ENCODE results near the gene LYPLA2.
"Not testable (repeated sequence)": the region's sequence is repeated elsewhere in the genome, so short reads cannot be mapped to it uniquely, and the experiment has no call there.

Gene LYPLA2

DNA sequence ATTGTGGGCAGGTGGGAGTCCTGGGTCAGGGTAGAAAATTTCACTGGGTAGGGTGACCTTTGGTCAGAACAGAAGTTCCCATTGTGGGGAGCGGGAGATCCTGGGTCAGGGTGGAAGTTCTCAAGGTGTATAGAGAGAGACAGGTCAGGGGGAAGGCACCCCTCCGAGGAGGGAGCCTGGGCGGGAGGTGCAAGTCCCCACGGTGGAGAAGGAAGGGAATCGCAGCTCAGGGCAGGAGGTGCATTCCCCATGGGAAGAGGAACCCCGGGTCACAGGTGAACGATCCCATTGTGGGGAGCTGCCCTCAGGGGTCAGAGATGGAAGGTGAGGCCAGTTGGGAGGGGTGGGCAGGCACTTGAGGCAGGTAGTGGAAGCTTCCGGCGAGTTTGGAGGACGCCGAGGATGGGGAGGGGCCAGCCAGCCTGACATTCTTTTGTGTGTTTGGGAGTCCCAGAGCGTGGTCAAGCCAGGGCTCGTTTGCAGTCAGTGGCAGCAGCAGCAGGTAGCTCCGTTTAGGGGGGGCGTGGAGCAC lies 637 bp downstream of the LYPLA2 start:
- TF ChIP-seq, protein P1, sequence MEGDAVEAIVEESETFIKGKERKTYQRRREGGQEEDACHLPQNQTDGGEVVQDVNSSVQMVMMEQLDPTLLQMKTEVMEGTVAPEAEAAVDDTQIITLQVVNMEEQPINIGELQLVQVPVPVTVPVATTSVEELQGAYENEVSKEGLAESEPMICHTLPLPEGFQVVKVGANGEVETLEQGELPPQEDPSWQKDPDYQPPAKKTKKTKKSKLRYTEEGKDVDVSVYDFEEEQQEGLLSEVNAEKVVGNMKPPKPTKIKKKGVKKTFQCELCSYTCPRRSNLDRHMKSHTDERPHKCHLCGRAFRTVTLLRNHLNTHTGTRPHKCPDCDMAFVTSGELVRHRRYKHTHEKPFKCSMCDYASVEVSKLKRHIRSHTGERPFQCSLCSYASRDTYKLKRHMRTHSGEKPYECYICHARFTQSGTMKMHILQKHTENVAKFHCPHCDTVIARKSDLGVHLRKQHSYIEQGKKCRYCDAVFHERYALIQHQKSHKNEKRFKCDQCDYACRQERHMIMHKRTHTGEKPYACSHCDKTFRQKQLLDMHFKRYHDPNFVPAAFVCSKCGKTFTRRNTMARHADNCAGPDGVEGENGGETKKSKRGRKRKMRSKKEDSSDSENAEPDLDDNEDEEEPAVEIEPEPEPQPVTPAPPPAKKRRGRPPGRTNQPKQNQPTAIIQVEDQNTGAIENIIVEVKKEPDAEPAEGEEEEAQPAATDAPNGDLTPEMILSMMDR (IDR thresholded peaks at IDR 0.05; ENCODE audit: low read depth, low read length), result no peak
- DNase-seq (ENCODE audit: low read depth in 2 of 2), result peak; percentile 18 to 32
- H3K4me3 ChIP-seq (replicated peaks in 1 of 2; ENCODE audit: low read depth in 2 of 2, low read length in 2 of 2), result peak overlapping the region; percentile 88 to 90

- peak overlapping the region; percentile 88 to 90 for H3K4me3 ChIP-seq (replicated peaks in 1 of 2; ENCODE audit: low read depth in 2 of 2, low read length in 2 of 2)
- no peak for DNase-seq (ENCODE audit: low read depth in 2 of 2)
- TF ChIP-seq, protein P1 (IDR thresholded peaks at IDR 0.05; ENCODE audit: low read depth, low read length), result no peak
These were observed 1.4 kb downstream of the LYPLA2 start for GRCh38 chr1:23792151-23792945.

DNA sequence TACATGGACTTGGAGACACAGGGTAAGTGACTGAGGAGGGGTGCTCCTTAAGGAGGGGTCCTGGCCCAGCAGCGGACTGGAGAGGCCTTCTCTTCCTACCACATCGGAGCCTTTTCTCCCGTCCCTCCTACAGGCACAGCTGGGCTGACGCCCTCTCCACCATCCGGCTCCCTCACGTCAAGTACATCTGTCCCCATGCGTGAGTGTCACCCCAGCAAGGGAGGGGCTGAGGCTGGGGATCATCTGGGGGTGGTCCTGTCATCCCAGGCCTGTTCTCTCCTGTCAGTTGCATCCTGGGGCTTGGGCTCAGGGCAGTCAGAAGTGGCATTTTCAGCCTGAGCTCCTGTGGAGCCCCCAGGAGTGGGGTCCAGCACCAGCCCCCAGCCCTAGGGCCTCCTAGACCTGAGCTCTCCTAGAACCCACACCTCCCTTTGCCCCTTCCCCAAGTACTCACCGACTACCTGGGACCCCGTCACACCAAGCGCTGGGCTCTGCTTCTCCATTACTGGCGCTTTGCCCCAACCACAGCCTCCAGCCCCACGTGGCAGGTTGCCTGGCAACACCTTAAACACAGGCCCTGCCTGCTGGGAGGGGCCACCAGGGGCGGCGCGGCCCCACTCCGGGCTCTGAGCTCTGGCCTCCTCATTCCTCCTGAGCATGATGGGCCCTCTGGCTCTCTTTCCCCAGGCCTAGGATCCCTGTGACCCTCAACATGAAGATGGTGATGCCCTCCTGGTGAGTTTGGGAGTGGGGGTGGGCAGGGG lies 2.3 kb downstream of the LYPLA2 start:
- peak; percentile 49 to 53 for DNase-seq (ENCODE audit: low read depth in 2 of 2)
- TF ChIP-seq, protein P1 (IDR thresholded peaks at IDR 0.05; ENCODE audit: low read depth, low read length), result no peak
- H3K4me3 ChIP-seq (replicated peaks in 1 of 2; ENCODE audit: low read depth in 2 of 2, low read length in 2 of 2), result no peak overlapping the region

- H3K4me3 ChIP-seq (replicated peaks in 1 of 2; ENCODE audit: low read depth in 2 of 2, low read length in 2 of 2), result no peak overlapping the region
- TF ChIP-seq, protein P1 (IDR thresholded peaks at IDR 0.05; ENCODE audit: low read depth, low read length), result no peak
- no peak for DNase-seq (ENCODE audit: low read depth in 2 of 2)
These were observed 3.2 kb downstream of the LYPLA2 start for GRCh38 chr1:23793861-23794731.

GRCh38 chr1:23794732-23795182 lies 3.8 kb downstream of the LYPLA2 start:
- not testable (repeated sequence) for DNase-seq (ENCODE audit: low read depth in 2 of 2); H3K4me3 ChIP-seq (replicated peaks in 1 of 2; ENCODE audit: low read depth in 2 of 2, low read length in 2 of 2)

DNA sequence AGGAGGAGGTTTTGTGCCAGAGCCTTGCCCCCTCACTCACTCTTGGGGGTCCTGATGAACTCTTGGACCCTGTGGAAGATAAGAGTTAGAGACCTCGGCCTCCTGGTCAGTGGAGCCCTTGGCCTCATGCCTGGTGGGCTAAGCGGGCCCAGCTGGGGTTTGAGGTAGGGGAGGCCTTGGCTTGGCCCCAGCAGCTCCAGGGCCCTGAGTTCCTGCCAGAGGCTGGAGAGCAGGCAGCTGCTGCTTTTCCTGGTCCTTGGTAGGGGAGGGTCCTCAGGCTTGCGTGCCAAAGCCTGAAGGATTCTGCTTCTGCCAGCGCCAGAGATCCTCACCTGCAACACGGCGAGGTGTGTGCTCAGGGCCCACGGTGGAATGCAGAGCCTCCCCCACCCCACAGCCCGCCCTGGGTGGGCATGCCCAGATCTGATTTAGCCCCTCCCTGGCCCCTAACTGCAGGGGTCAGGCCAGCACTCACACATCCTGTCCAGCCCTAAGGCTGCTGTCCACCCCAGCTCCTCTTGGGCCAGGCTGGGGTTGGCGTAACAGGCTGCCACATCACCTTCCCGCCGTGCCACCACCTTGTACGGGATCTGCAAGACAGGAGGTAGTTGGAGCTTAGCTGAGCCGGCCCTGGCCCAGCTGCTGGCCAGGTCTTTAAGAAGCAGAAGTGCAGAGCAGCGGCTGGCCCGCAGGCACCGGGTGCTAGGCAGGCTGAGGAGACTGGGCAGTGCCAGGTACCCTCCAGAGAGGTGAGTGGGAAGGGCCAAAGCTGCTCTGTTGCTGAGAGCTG lies 4.9 kb downstream of the LYPLA2 start:
- H3K4me3 ChIP-seq (replicated peaks in 1 of 2; ENCODE audit: low read depth in 2 of 2, low read length in 2 of 2), result no peak overlapping the region
- TF ChIP-seq, protein P1 (IDR thresholded peaks at IDR 0.05; ENCODE audit: low read depth, low read length), result no peak
- DNase-seq (ENCODE audit: low read depth in 2 of 2), result no peak

Data from cardiac fibroblast (primary cell).